ENCODE measurements around the gene SIX5.

Gene SIX5

GRCh38 chr19:45781214-45782161 lies 12.4 kb upstream of the SIX5 start:
- TF ChIP-seq SIN3A (IDR thresholded peaks at IDR 0.05; ENCODE audit: borderline replicate concordance, insufficient read depth, low read length), result no peak
- TF ChIP-seq FOXP2 (optimal IDR thresholded peaks at IDR 0.05; ENCODE audit: borderline replicate concordance, extremely low read depth, extremely low read length, insufficient read depth), result no peak
- TF ChIP-seq REST (IDR thresholded peaks at IDR 0.05; ENCODE audit: insufficient read depth in 1 of 2, low read depth in 2 of 2, low read length in 2 of 2), result no peak
- TF ChIP-seq POLR2AphosphoS5 (IDR thresholded peaks at IDR 0.05; ENCODE audit: low read depth, low read length), result peak; percentile 3; the same call in 1 of the 2 replicates
- TF ChIP-seq TAF1 (IDR thresholded peaks at IDR 0.05; ENCODE audit: borderline replicate concordance, insufficient read depth, low read length), result no peak

- TF ChIP-seq REST (IDR thresholded peaks at IDR 0.05; ENCODE audit: insufficient read depth in 1 of 2, low read depth in 2 of 2, low read length in 2 of 2), result no peak
- no peak for TF ChIP-seq SIN3A (IDR thresholded peaks at IDR 0.05; ENCODE audit: borderline replicate concordance, insufficient read depth, low read length)
Observed at GRCh38 chr19:45780448-45781213, 11.6 kb upstream of the SIX5 start.

- TF ChIP-seq REST (IDR thresholded peaks at IDR 0.05; ENCODE audit: insufficient read depth in 1 of 2, low read depth in 2 of 2, low read length in 2 of 2) (no peak), SIN3A (IDR thresholded peaks at IDR 0.05; ENCODE audit: borderline replicate concordance, insufficient read depth, low read length) (no peak), POLR2AphosphoS5 (IDR thresholded peaks at IDR 0.05; ENCODE audit: low read depth, low read length) (no peak), FOXP2 (optimal IDR thresholded peaks at IDR 0.05; ENCODE audit: borderline replicate concordance, extremely low read depth, extremely low read length, insufficient read depth) (no peak), TAF1 (IDR thresholded peaks at IDR 0.05; ENCODE audit: borderline replicate concordance, insufficient read depth, low read length) (no peak)
Observed at GRCh38 chr19:45780146-45780447, 11.0 kb upstream of the SIX5 start.

GRCh38 chr19:45779231-45780145 lies 10.4 kb upstream of the SIX5 start:
- no peak for TF ChIP-seq TAF1 (IDR thresholded peaks at IDR 0.05; ENCODE audit: borderline replicate concordance, insufficient read depth, low read length)
- peak; percentile 48; the same call in 1 of the 2 replicates for TF ChIP-seq POLR2AphosphoS5 (IDR thresholded peaks at IDR 0.05; ENCODE audit: low read depth, low read length)
- TF ChIP-seq SIN3A (IDR thresholded peaks at IDR 0.05; ENCODE audit: borderline replicate concordance, insufficient read depth, low read length), result no peak
- TF ChIP-seq FOXP2 (optimal IDR thresholded peaks at IDR 0.05; ENCODE audit: borderline replicate concordance, extremely low read depth, extremely low read length, insufficient read depth), result peak; percentile 41
- no peak for TF ChIP-seq REST (IDR thresholded peaks at IDR 0.05; ENCODE audit: insufficient read depth in 1 of 2, low read depth in 2 of 2, low read length in 2 of 2)
